Fibroblast of lung (primary cell): ENCODE data around the gene FUT4. TPM values are rescaled to one million over a fixed set of nuclear protein-coding genes. Genes with fewer than 3 reads are reported as not detected.

Experiments
- DNase-seq, 2 donors: peaks; one replicate each; pipeline versions ENCODE4 v3.0.0 to v3.0.0-alpha.2; 2010; ENCODE audit warnings: low read depth in 2 of 2
- H2AFZ ChIP-seq: 2 replicates; pipeline ENCODE4 v1.5.1; 2012; ENCODE audit warnings: low read length, control low read depth, inconsistent platforms
- H3K27ac ChIP-seq: 2 replicates; pipeline ENCODE4 v1.5.1; 2011; ENCODE audit warnings: low read length, control low read depth; ENCODE audit not compliant: insufficient read depth
- H3K27me3 ChIP-seq: 2 replicates; pipeline ENCODE4 v1.5.1; 2011; ENCODE audit warnings: mild to moderate bottlenecking, low read length; ENCODE audit not compliant: control insufficient read depth, insufficient read depth
- H3K36me3 ChIP-seq: 2 replicates; pipeline ENCODE4 v1.5.1; 2011; ENCODE audit warnings: low read length; ENCODE audit not compliant: control insufficient read depth, insufficient read depth
- H3K4me1 ChIP-seq: 2 replicates; pipeline ENCODE4 v1.5.1; 2011; ENCODE audit warnings: low read length; ENCODE audit not compliant: control insufficient read depth, insufficient read depth; ENCODE audit errors: extremely low read depth
- H3K4me2 ChIP-seq: 2 replicates; pipeline ENCODE4 v1.5.1; 2011; ENCODE audit warnings: low read length, control low read depth; ENCODE audit not compliant: insufficient read depth; ENCODE audit errors: extremely low read depth
- H3K4me3 ChIP-seq, 4 experiments: fragments of 200-600 bp in 1 of 4; sonication (generic) in 1 of 4; replicated peaks in 1 of 4; 2 replicates each; pipeline ENCODE4 v1.5.1; 2011 to 2016; ENCODE audit warnings: low read length in 4 of 4, low read depth in 3 of 4, mild to moderate bottlenecking in 3 of 4, control low read depth in 2 of 4, inconsistent platforms in 1 of 4, mixed read lengths in 1 of 4; ENCODE audit not compliant: insufficient read depth in 1 of 4; ENCODE audit errors: control extremely low read depth in 1 of 4
- H3K79me2 ChIP-seq: 2 replicates; pipeline ENCODE4 v1.5.1; 2012; ENCODE audit warnings: mild to moderate bottlenecking, low read length, inconsistent platforms; ENCODE audit not compliant: control insufficient read depth, insufficient read depth
- H3K9ac ChIP-seq: 2 replicates; pipeline ENCODE4 v1.5.1; 2011; ENCODE audit warnings: mild to moderate bottlenecking, low read length, control low read depth; ENCODE audit not compliant: insufficient read depth
- H3K9me3 ChIP-seq: 2 replicates; pipeline ENCODE4 v1.5.1; 2012; ENCODE audit warnings: low read depth, low read length; ENCODE audit not compliant: control insufficient read depth, insufficient read depth
- H4K20me1 ChIP-seq: 2 replicates; pipeline ENCODE4 v1.5.1; 2011; ENCODE audit warnings: low read length; ENCODE audit not compliant: control insufficient read depth, insufficient read depth; ENCODE audit errors: extremely low read depth
- CTCF ChIP-seq, 2 donors: IDR thresholded peaks in 1 of 2; conservative IDR thresholded peaks in 1 of 2; 1 replicate in 1 of 2; 2 replicates in 1 of 2; pipeline ENCODE4 v1.5.1; 2011 to 2012; ENCODE audit warnings: low read length in 2 of 2, control low read depth in 1 of 2, inconsistent platforms in 1 of 2, low read depth in 1 of 2, mild to moderate bottlenecking in 1 of 2
- EZH2 ChIP-seq: IDR thresholded peaks from 2 replicates; pipeline ENCODE4 v1.5.1; 2012; ENCODE audit warnings: low read length, control low read depth, mild to moderate bottlenecking; ENCODE audit errors: missing control alignments
- polyA plus RNA-seq, 2 donors: library from polyadenylated mRNA; depleted of rRNA in 1 of 2; stranded (reverse) in 1 of 2; unstranded in 1 of 2; fragments of >200 nt; gene quantifications; 2 replicates each; pipeline ENCODE4 v1.2.1, GENCODE V29; 2011 to 2012; ENCODE audit warnings: missing spikeins in 1 of 2
- total RNA-seq: library from RNA; depleted of rRNA; stranded (reverse); fragments of >200 nt; gene quantifications from 2 replicates; pipeline ENCODE4 v1.2.1, GENCODE V29; 2014

The FUT4 gene
- total and polyA plus RNA-seq, 2 donors (not counting 1 experiment from before 2014, with no cell fraction given): 2.7 to 5.1 TPM

GRCh38 chr11:94563176-94563847, 19.6 kb downstream of the FUT4 start:
- Histone ChIP-seq H3K27me3 (no peaks in the 10 kb centered on the region), H3K9ac (no peak overlapping the region), H3K4me1 (no peaks in the 10 kb centered on the region), H3K36me3 (no peaks in the 10 kb centered on the region), H3K9me3 (no peaks in the 10 kb centered on the region), H3K4me3 (no peak overlapping the region), H2AFZ (no peak overlapping the region), H4K20me1 (no peaks in the 10 kb centered on the region), H3K79me2 (no peaks in the 10 kb centered on the region), H3K27ac (no peak overlapping the region), H3K4me2 (no peak overlapping the region)
- peak; percentile 55 to 77 for DNase-seq
- no peak for TF ChIP-seq EZH2
- peak; percentile 30 to 36 for TF ChIP-seq CTCF (conservative IDR thresholded peaks at IDR 0.05 in 1 of 2, IDR thresholded peaks at IDR 0.05 in 1 of 2; ENCODE audit: low read depth in 1 of 2, low read length in 2 of 2)

GRCh38 chr11:94563848-94564467, 20.2 kb downstream of the FUT4 start:
- no peaks in the 10 kb centered on the region for H3K36me3 ChIP-seq
- TF ChIP-seq CTCF (conservative IDR thresholded peaks at IDR 0.05 in 1 of 2, IDR thresholded peaks at IDR 0.05 in 1 of 2; ENCODE audit: low read depth in 1 of 2, low read length in 2 of 2) (no peak), EZH2 (no peak)
- no peak for DNase-seq
- H3K79me2 ChIP-seq: no peaks in the 10 kb centered on the region
- no peak overlapping the region for H2AFZ ChIP-seq
- no peaks in the 10 kb centered on the region for H3K9me3 ChIP-seq
- H4K20me1 ChIP-seq: no peaks in the 10 kb centered on the region
- H3K27me3 ChIP-seq: no peaks in the 10 kb centered on the region
- H3K4me2 ChIP-seq: no peak overlapping the region
- H3K27ac ChIP-seq: no peak overlapping the region
- H3K9ac ChIP-seq: no peak overlapping the region
- no peaks in the 10 kb centered on the region for H3K4me1 ChIP-seq
- H3K4me3 ChIP-seq: no peak overlapping the region

- TF ChIP-seq EZH2 (no peak), CTCF (conservative IDR thresholded peaks at IDR 0.05 in 1 of 2, IDR thresholded peaks at IDR 0.05 in 1 of 2; ENCODE audit: low read depth in 1 of 2, low read length in 2 of 2) (no peak)
- Histone ChIP-seq H4K20me1 (no peaks in the 10 kb centered on the region), H3K36me3 (no peaks in the 10 kb centered on the region), H3K9me3 (no peaks in the 10 kb centered on the region), H3K4me3 (no peak within 1 kb of the TSS), H3K4me2 (no peak within 1 kb of the TSS), H3K79me2 (no peaks in the 10 kb centered on the region), H3K9ac (no peak within 1 kb of the TSS), H3K4me1 (no peaks in the 10 kb centered on the region), H3K27me3 (no peaks in the 10 kb centered on the region), H2AFZ (no peak within 1 kb of the TSS), H3K27ac (no peak within 1 kb of the TSS)
- no peak for DNase-seq
Observed at GRCh38 chr11:94567181-94567670, 23.5 kb downstream of the FUT4 start, which contains the start of gene PIWIL4. PIWIL4 (plus strand) TSS chr11:94567368; CDS start chr11:94567519, 151 bp downstream.
